ENCODE results near the gene CHD6. TPM values are rescaled to one million over a fixed set of nuclear protein-coding genes. Genes with fewer than 3 reads are reported as not detected.

The CHD6 gene
- total RNA-seq, 1 donor from 2014 or later, result 28.6 TPM

DNA sequence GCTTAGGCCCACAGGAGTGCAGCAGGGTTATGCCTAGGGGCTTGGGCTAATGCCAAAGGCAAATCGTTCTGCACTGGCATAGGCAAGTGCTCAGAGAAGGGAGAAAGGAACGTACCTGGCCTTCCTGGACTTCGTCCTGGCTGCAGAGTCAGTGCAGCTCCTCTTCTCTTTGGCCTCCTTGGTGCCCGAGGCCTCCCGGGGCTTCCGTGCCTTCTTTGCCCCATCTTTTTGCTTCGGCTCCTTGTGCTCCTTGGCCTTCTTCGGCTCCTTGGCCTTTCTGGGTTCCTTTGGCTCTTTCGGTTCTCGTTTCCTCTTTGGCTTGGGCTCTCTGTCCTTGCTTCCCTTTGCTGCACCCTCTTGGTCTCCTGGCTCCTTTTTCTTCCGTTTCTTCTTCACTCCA lies 85.2 kb downstream of the CHD6 start:
- intact Hi-C loops (cut with DNase I), result no loop called here
- DNase-seq (no peak), ATAC-seq (ENCODE audit: poor library complexity) (peak; percentile 20)

DNA sequence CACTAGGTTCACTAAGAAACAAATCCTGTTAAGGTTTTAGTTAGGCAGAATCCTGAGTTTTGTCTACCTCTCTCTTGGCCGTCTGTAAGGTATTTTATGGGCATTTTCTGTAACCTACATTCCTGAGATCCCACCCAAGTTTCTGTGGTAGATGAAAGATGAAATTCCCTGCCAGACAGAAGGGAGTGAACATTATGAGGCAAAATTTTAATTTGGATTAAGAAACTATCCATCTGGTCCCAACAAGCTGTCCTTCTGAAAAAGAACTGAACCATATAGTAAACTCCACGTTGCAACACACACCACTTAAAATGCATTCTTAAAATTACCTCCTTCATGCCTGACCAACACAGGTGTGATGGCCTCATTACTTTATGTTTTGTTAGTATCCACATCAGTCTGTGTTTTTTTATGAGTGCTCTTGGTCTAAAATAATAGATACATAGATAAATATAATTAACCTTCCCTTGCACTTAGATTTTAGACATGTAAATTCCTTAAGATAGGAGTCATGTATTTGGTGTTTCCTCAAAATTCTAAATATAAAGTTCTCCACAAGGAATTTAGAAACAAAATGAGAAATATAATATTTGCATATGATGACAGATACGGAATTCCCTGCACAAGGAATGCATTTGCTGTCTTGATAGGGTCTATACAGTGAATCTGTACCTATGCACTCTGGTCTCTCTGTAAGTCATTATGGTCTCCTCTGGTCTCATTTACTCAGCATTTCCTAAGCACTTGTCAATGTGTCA lies 86.5 kb downstream of the CHD6 start:
- intact Hi-C loops (cut with DNase I), result no loop called here
- ATAC-seq (ENCODE audit: poor library complexity), result no peak
- DNase-seq, result no peak

DNA sequence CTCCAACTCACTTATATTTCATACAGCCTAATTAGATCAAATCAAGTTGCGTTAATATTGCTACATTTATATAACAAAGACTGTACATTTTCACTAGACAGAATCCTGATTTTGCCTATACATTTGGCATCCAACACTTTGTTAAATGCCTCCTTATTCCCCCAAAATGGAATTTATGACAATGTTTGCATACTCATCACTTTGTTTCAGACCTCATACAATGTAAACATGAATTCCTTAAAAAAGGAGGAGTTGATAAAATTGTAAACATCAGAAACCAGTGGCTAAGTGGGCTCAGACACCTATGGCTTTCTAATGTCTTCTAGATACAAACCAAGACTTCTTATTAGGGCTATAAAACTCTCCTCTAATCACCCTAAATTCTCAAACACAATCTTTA lies 87.3 kb downstream of the CHD6 start:
- no peak for DNase-seq
- intact Hi-C loops (cut with DNase I), result no loop called here
- ATAC-seq (ENCODE audit: poor library complexity), result no peak

GRCh38 chr20:41526327-41526726 lies 91.8 kb downstream of the CHD6 start:
- DNase-seq, result no peak
- intact Hi-C loops (cut with DNase I), result no loop called here
- ATAC-seq (ENCODE audit: poor library complexity), result peak; percentile 82

DNA sequence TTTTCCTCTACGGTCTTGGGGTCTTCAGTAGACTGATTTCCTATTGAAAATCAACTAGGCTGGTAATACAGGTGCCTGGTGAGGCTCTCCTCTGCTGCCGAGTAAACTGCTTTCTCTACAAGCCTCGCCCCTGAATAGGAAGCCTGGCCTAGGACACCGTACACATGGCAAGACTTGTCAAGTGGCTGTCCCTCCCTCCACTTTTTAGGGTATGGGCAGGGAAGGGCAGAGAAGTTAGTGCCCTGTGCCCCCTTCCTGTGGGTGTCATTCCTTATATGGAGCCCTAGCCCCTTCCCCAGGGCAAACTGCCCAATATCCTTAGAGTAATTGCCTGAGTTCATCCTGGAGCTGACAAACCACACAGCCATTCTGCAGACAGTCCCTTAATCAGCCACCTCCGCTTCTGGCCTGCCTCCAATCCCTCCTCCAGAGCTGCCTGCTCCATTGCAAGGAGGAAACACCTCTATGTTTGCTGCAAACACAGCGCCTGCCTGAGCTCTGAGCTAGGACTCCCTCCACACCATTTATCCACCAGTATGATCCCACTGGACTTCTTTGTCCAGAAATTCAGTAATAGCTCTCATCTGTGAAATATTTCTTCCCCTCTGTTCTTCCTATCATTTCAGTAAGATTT lies 93.1 kb downstream of the CHD6 start:
- intact Hi-C loops (cut with DNase I), result no loop called here
- DNase-seq, result peak; percentile 85
- peak; percentile 96 for ATAC-seq (ENCODE audit: poor library complexity)

- ATAC-seq (ENCODE audit: poor library complexity) (no peak), DNase-seq (no peak)
- intact Hi-C loops (cut with DNase I), result no loop called here
Measured at GRCh38 chr20:41523857-41524256, 94.3 kb downstream of the CHD6 start.

- DNase-seq (no peak), ATAC-seq (ENCODE audit: poor library complexity) (peak; percentile 47)
- intact Hi-C loops (cut with DNase I), result no loop called here
Measured at GRCh38 chr20:41513829-41514228, 104.3 kb downstream of the CHD6 start.

DNA sequence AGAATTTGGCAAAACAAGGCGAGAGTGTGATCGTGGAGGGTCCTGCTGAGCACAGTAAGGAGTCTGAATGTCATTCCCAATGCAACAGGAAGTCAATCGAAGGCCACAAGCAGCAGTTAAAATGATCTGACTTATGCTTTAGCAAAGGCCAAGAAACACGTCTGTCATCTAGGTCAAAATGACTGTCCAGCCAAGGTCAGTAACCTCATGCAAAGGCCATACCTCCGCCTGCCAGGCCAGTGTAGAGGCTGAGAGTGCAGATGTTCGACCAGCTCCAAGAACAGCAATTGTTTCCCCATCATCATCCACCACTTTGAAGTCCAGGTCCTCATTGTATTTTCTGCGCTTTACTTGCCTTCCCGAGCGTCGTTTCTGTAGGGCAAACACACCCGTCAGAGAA lies 105.6 kb downstream of the CHD6 start:
- intact Hi-C loops (cut with DNase I), result no loop called here
- no peak for ATAC-seq (ENCODE audit: poor library complexity)
- no peak for DNase-seq

GRCh38 chr20:41510847-41511450 lies 107.2 kb downstream of the CHD6 start:
- no peak for DNase-seq
- intact Hi-C loops (cut with DNase I), result no loop called here
- ATAC-seq (ENCODE audit: poor library complexity), result no peak

GRCh38 chr20:41510224-41510623 lies 108.0 kb downstream of the CHD6 start:
- peak; percentile 40 for ATAC-seq (ENCODE audit: poor library complexity)
- DNase-seq, result peak; percentile 54
- intact Hi-C loops (cut with DNase I), result no loop called here

GRCh38 chr20:41509316-41510200 lies 108.6 kb downstream of the CHD6 start:
- ATAC-seq (ENCODE audit: poor library complexity) (peak; percentile 85), DNase-seq (peak; percentile 68)
- intact Hi-C loops (cut with DNase I), result no loop called here

DNA sequence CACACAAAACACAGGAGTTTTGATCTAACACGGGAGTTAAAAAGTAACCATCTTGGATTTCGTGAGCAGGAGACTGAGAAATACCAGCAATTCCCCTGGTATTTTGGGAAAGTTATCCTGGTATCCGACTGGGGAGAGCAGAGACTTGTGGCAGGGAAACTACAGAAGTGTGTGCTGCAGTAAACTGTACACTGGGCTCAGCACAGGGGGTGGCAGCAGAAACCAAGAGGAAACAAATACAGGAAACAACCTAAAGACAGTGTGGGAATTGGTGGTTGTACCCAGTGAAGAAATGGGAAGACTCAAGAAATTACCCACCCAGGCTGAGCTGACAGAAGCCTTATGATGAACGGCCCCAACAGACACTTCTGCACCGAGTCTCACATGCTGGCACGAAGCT lies 109.8 kb downstream of the CHD6 start:
- intact Hi-C loops (cut with DNase I), result no loop called here
- ATAC-seq (ENCODE audit: poor library complexity), result no peak
- DNase-seq, result no peak

GRCh38 chr20:41507851-41508250 lies 110.3 kb downstream of the CHD6 start:
- intact Hi-C loops (cut with DNase I), result no loop called here
- ATAC-seq (ENCODE audit: poor library complexity) (no peak), DNase-seq (no peak)

DNA sequence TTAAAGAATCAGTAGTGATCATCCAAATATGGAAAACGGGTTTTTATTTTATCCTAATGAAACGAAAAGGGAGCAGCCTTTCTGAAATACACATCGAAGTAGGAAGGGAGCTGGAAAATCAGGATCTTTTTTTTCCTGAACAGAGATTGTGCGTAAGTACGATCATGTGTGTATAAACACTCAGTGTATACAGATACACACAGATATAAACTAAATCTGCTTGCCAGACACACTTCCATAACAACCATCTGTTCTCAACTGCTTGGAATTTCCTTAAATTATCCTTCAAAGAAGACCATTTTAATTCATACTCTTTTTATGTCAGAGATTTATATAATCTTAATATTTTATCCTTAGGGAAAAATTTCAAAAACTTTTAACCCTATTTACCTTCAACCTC lies 110.7 kb downstream of the CHD6 start:
- intact Hi-C loops (cut with DNase I), result no loop called here
- DNase-seq (no peak), ATAC-seq (ENCODE audit: poor library complexity) (no peak)

GRCh38 chr20:41506192-41506915 lies 111.8 kb downstream of the CHD6 start:
- intact Hi-C loops (cut with DNase I), result no loop called here
- DNase-seq (no peak), ATAC-seq (ENCODE audit: poor library complexity) (no peak)

DNA sequence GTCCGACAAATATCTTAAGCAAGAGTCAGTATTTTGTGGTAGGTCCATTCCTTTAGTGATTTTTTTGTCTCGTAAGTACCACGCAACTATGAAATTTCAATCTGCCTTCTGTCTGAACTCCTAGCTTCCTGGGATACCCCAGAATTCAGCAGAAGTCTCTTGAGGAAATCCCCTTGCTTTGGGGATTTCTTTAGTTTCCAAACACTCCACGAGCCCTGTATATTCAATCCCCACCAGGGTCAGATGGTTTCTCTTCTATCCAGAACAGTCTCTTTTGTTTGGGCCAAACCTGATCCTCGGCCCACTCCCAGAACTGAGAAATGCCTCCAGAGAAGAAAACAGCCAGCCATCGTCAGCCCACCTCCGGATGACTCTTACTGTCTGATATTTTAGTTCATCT lies 113.0 kb downstream of the CHD6 start:
- no peak for DNase-seq
- intact Hi-C loops (cut with DNase I), result no loop called here
- ATAC-seq (ENCODE audit: poor library complexity), result no peak

DNA sequence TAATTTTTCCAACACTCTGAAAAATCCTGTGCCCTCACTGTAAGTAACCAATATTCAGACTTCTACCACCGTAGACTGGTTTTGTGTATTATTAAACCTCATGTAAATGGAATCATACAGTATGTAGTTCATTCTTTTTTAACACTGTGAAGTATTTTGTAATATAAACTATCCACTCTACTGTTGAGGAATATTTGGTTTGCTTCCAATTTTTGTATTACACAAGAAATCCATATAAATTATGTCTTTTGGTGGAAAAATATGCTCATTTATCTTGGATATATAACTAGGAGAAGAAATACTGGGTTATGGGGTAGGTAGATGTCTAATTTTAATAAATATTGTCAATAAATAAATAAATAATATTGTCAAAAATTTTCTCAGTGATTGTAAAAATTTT lies 116.8 kb downstream of the CHD6 start:
- DNase-seq (no peak), ATAC-seq (ENCODE audit: poor library complexity) (no peak)
- intact Hi-C loops (cut with DNase I), result no loop called here

DNA sequence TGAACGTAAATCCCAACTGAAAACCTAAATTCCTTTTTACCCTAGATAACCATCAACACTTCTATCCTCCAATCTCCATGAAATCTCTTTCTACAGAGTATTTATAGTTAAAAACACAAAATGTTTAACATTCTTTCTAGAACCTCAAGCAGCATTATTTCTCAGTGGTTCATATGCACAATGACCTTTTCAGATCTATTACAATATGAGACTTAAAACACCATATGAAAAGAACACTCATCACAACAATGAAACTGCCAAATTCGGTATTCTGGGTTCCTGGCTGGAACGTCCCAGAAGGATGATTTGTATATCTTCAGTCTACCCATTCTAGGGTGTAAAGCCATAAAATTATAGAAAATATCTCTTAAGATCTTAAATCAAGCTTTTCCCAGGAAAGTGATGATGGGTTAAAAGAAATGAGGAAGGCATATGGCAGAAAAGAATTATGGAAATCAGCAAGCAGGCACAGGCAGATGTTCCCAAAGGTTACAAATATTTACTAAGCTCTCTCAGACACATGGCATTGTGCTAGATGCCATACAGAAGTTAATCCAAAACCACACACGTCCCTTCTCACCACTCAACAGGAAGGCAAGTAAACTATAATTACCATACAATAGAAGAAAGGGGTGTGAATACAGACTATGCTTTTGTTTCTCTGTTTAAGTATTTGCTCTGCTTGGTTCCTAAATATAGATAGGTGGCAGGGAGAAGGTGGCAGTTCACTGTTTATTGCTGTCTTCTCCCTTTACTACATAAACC lies 118.0 kb downstream of the CHD6 start:
- no peak for DNase-seq
- intact Hi-C loops (cut with DNase I), result no loop called here
- peak; percentile 39 for ATAC-seq (ENCODE audit: poor library complexity)
